Measurements from ENCODE around the gene PTOV1. TPM values are rescaled to one million over a fixed set of nuclear protein-coding genes. Genes with fewer than 3 reads are reported as not detected.
A peak's percentile ranks its signal among the peaks of the same experiment; 100 is the strongest.

The PTOV1 gene
- total RNA-seq, 1 experiment from 2014 or later = 296 TPM

- ChIA-PET CTCF (interaction anchor here (0.6 to 1.5 kb wide), 12 partner anchors 11 to 338 kb away, joined by 3 to 11 read pairs (median 5); partner anchors contain the start of genes AP2A1, CPT1C, FUZ and PTOV1), POLR2A (interaction anchor here (1.0 to 1.5 kb wide), 3 partner anchors 11 to 64 kb away, joined by 3 to 5 read pairs (median 3); no protein-coding TSS in a partner anchor)
- peak; percentile 83 for DNase-seq (ENCODE audit: low spot score)
- peaks cover 19% of the 10 kb centered on the region; the same call in 1 of the 2 replicates for H3K36me3 Mint-ChIP-seq
- no peaks in the 10 kb centered on the region for H3K9me3 Mint-ChIP-seq
- H3K4me3 Mint-ChIP-seq = peak overlapping the region; percentile 65
- peaks cover 19% of the 10 kb centered on the region for H3K4me1 Mint-ChIP-seq
- peak overlapping the region; percentile 80 for H3K27ac Mint-ChIP-seq
- TF ChIP-seq ELF4 (CRISPR knock-in tag; IDR thresholded peaks at IDR 0.05; ENCODE audit: low read depth) = no peak
- no peak for TF ChIP-seq JAZF1 (CRISPR knock-in tag; IDR thresholded peaks at IDR 0.05)
- TF ChIP-seq PRDM15 (CRISPR knock-in tag; IDR thresholded peaks at IDR 0.05) = peak; percentile 62
- no peak for TF ChIP-seq GRHL2 (CRISPR knock-in tag; IDR thresholded peaks at IDR 0.05; ENCODE audit: insufficient replicate concordance, severe bottlenecking)
- TF ChIP-seq FOXP4 (CRISPR knock-in tag; IDR thresholded peaks at IDR 0.05) = no peak
- no peak for TF ChIP-seq MXD4 (CRISPR knock-in tag; IDR thresholded peaks at IDR 0.05; ENCODE audit: borderline replicate concordance)
- no peak for TF ChIP-seq RORB (CRISPR knock-in tag; IDR thresholded peaks at IDR 0.05)
- 0 out of 2 replicates have a peak, but pooled peaks have one; percentile 33 for TF ChIP-seq SP1 (CRISPR knock-in tag; conservative IDR thresholded peaks at IDR 0.05)
- TF ChIP-seq NFYB (CRISPR knock-in tag; conservative IDR thresholded peaks at IDR 0.05; ENCODE audit: low read depth) = peak; percentile 92
- TF ChIP-seq NFE2L1 (CRISPR knock-in tag; IDR thresholded peaks at IDR 0.05) = peak; percentile 41; the same call in 1 of the 2 replicates
- no peak for TF ChIP-seq E2F1 (CRISPR knock-in tag; IDR thresholded peaks at IDR 0.05)
- peak; percentile 83 for ATAC-seq
- H3K27me3 Mint-ChIP-seq (ENCODE audit: low read depth) = no peaks in the 10 kb centered on the region
These were observed 48.8 kb upstream of the PTOV1 start for GRCh38 chr19:49801966-49802661.

- DNase-seq (ENCODE audit: low spot score) (peak; percentile 45), ATAC-seq (no peak)
- no peak for TF ChIP-seq NR2C2 (CRISPR knock-in tag; IDR thresholded peaks at IDR 0.05)
- no peak for TF ChIP-seq IRF2 (CRISPR knock-in tag; IDR thresholded peaks at IDR 0.05; ENCODE audit: borderline replicate concordance, low read depth)
- TF ChIP-seq RELA (CRISPR knock-in tag; IDR thresholded peaks at IDR 0.05; ENCODE audit: borderline replicate concordance) = no peak
- TF ChIP-seq ZMAT4 (CRISPR knock-in tag; IDR thresholded peaks at IDR 0.05) = no peak
- TF ChIP-seq SOX15 (CRISPR knock-in tag; IDR thresholded peaks at IDR 0.05) = no peak
- TF ChIP-seq ZBTB21 (CRISPR knock-in tag; IDR thresholded peaks at IDR 0.05; ENCODE audit: borderline replicate concordance) = no peak
- peak overlapping the region; percentile 73 for H3K27ac Mint-ChIP-seq
- H3K27me3 Mint-ChIP-seq (ENCODE audit: low read depth) = no peaks in the 10 kb centered on the region
- H3K4me1 Mint-ChIP-seq = peaks cover 22% of the 10 kb centered on the region
- ChIA-PET POLR2A (interaction anchor here (1.0 to 1.5 kb wide), 3 partner anchors 11 to 64 kb away, joined by 3 to 5 read pairs (median 3); no protein-coding TSS in a partner anchor), CTCF (interaction anchor here (0.7 to 1.5 kb wide), 11 partner anchors 10 to 112 kb away, joined by 3 to 11 read pairs (median 4); partner anchors contain the start of genes AP2A1, CPT1C, FUZ and PTOV1)
- no peaks in the 10 kb centered on the region for H3K9me3 Mint-ChIP-seq
- H3K4me3 Mint-ChIP-seq = peak overlapping the region; percentile 65
- H3K36me3 Mint-ChIP-seq = peaks cover 21% of the 10 kb centered on the region; the same call in 1 of the 2 replicates
These were observed 48.0 kb upstream of the PTOV1 start for GRCh38 chr19:49802836-49803528.

All from WTC11 (cell line).